MM.1S (cell line): ENCODE data around the gene VEPH1.

Experiments used
- DNase-seq: peaks from one replicate; pipeline ENCODE4 v3.0.0-alpha.2; 2015
- H2AFZ ChIP-seq: fragments of 300-600 bp; sonication (generic); 2 replicates; pipeline ENCODE4 v1.6.0; 2016; ENCODE audit warnings: antibody characterized with exemption, low read length
- H3F3A ChIP-seq: fragments of 300-600 bp; sonication (generic); 2 replicates; pipeline ENCODE4 v1.6.1; 2016; ENCODE audit warnings: mild to moderate bottlenecking, antibody characterized with exemption, low read length, moderate library complexity, mixed read lengths; ENCODE audit not compliant: insufficient read depth
- H3K27ac ChIP-seq: fragments of 300-600 bp; sonication (generic); 2 replicates; pipeline ENCODE4 v1.5.1; 2016; ENCODE audit warnings: mild to moderate bottlenecking, low read length
- H3K27me3 ChIP-seq: fragments of 300-600 bp; sonication (generic); replicated peaks from 2 replicates; pipeline ENCODE4 v1.6.0; 2016; ENCODE audit warnings: low read length; ENCODE audit not compliant: insufficient read depth
- H3K36me3 ChIP-seq: fragments of 300-600 bp; sonication (generic); replicated peaks from 2 replicates; pipeline ENCODE4 v1.6.1; 2016; ENCODE audit warnings: mild to moderate bottlenecking, low read length, mixed read lengths; ENCODE audit not compliant: insufficient read depth
- H3K4me1 ChIP-seq: fragments of 300-600 bp; sonication (generic); 2 replicates; pipeline ENCODE4 v1.6.1; 2016; ENCODE audit warnings: low read length, mixed read lengths
- H3K4me2 ChIP-seq: fragments of 300-600 bp; sonication (generic); 2 replicates; pipeline ENCODE4 v1.6.0; 2016; ENCODE audit warnings: low read depth, low read length
- H3K4me3 ChIP-seq: fragments of 300-600 bp; sonication (generic); 2 replicates; pipeline ENCODE4 v1.5.1; 2016; ENCODE audit warnings: low read length, mixed read lengths
- H3K79me2 ChIP-seq: fragments of 300-600 bp; sonication (generic); 2 replicates; pipeline ENCODE4 v1.6.1; 2016; ENCODE audit warnings: mixed run types, low read length, mixed read lengths
- H3K9ac ChIP-seq: fragments of 300-600 bp; sonication (generic); 2 replicates; pipeline ENCODE4 v1.6.1; 2016; ENCODE audit warnings: low read length, mixed read lengths
- H3K9me2 ChIP-seq: fragments of 300-600 bp; sonication (generic); replicated peaks from 2 replicates; pipeline ENCODE4 v1.6.1; 2016; ENCODE audit warnings: mild to moderate bottlenecking, low read length, mixed read lengths; ENCODE audit not compliant: insufficient read depth
- H3K9me3 ChIP-seq: fragments of 300-600 bp; sonication (generic); replicated peaks from 2 replicates; pipeline ENCODE4 v1.6.1; 2016; ENCODE audit warnings: mild to moderate bottlenecking, low read length, mixed read lengths; ENCODE audit not compliant: insufficient read depth
- H4K20me1 ChIP-seq: fragments of 300-600 bp; sonication (generic); 2 replicates; pipeline ENCODE4 v1.6.1; 2016; ENCODE audit warnings: mild to moderate bottlenecking, low read length, moderate library complexity, mixed read lengths; ENCODE audit not compliant: insufficient read depth
- CTCF ChIP-seq: fragments of 300-600 bp; sonication (generic); IDR thresholded peaks from 2 replicates; pipeline ENCODE4 v1.5.1; 2016; ENCODE audit warnings: antibody characterized with exemption, low read length, mixed read lengths
- EZH2 ChIP-seq: fragments of 300-600 bp; sonication (generic); optimal IDR thresholded peaks from 2 replicates; pipeline ENCODE3; 2017; ENCODE audit warnings: low read depth, mild to moderate bottlenecking, antibody characterized with exemption, low read length, mixed read lengths
- EZH2phosphoT487 ChIP-seq: fragments of 300-600 bp; sonication (generic); IDR thresholded peaks from 2 replicates; pipeline ENCODE4 v1.6.1; 2018; ENCODE audit warnings: antibody characterized with exemption, low read length

VEPH1 gene

DNA sequence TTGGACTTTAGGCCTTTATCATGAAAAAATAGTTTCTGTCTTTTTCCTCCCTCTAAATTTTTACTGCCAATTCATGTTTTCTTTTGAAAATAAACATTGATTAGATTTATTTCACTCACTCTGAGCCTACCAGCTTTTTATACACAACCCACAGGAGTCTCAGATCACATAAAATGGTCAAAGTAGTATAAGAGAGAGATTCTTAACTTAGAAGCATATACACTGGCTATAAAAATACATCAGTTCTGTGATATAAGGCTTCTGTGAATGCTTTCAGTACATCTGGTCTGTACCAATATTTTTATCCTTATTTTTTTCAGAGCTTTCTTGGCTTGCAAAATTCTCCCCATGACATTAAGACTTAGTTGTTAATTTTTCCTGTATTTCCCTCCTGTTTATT is 183.5 kb downstream of the VEPH1 start:
- no peaks in the 10 kb centered on the region for H3K36me3 ChIP-seq
- no peak overlapping the region for H3K4me3 ChIP-seq
- no peaks in the 10 kb centered on the region for H3F3A ChIP-seq
- H3K27ac ChIP-seq = no peak overlapping the region
- no peaks in the 10 kb centered on the region for H3K27me3 ChIP-seq
- no peaks in the 10 kb centered on the region for H3K79me2 ChIP-seq
- no peaks in the 10 kb centered on the region for H3K9me3 ChIP-seq
- no peak overlapping the region for H3K4me2 ChIP-seq
- TF ChIP-seq CTCF = no peak
- no peak for TF ChIP-seq EZH2phosphoT487
- TF ChIP-seq EZH2 = no peak
- H4K20me1 ChIP-seq = no peaks in the 10 kb centered on the region
- no peaks in the 10 kb centered on the region for H3K9me2 ChIP-seq
- DNase-seq = no peak
- H3K9ac ChIP-seq = no peak overlapping the region
- H3K4me1 ChIP-seq = no peaks in the 10 kb centered on the region
- no peak overlapping the region for H2AFZ ChIP-seq

- Histone ChIP-seq H4K20me1 (no peaks in the 10 kb centered on the region), H3K4me1 (no peaks in the 10 kb centered on the region), H3F3A (no peaks in the 10 kb centered on the region), H3K4me2 (no peak overlapping the region), H2AFZ (no peak overlapping the region), H3K27ac (no peak overlapping the region), H3K4me3 (no peak overlapping the region), H3K36me3 (no peaks in the 10 kb centered on the region), H3K9me3 (no peaks in the 10 kb centered on the region), H3K9ac (no peak overlapping the region), H3K27me3 (no peaks in the 10 kb centered on the region), H3K79me2 (no peaks in the 10 kb centered on the region), H3K9me2 (no peaks in the 10 kb centered on the region)
- no peak for DNase-seq
- no peak for TF ChIP-seq EZH2phosphoT487
- no peak for TF ChIP-seq CTCF
- TF ChIP-seq EZH2 = no peak
These were observed 184.5 kb downstream of the VEPH1 start for GRCh38 chr3:157318639-157319288.

GRCh38 chr3:157317895-157318294 is 185.3 kb downstream of the VEPH1 start:
- no peaks in the 10 kb centered on the region for H3K4me1 ChIP-seq
- no peak for DNase-seq

More at GRCh38 chr3:157317895-157318294, 185.3 kb downstream of the VEPH1 start:
- no peak for TF ChIP-seq EZH2
- no peak for TF ChIP-seq CTCF
- no peak for TF ChIP-seq EZH2phosphoT487
- H3K9me3 ChIP-seq = no peaks in the 10 kb centered on the region
- H3K79me2 ChIP-seq = no peaks in the 10 kb centered on the region
- no peaks in the 10 kb centered on the region for H4K20me1 ChIP-seq
- no peak overlapping the region for H3K27ac ChIP-seq
- H3K4me2 ChIP-seq = no peak overlapping the region
- H3K9ac ChIP-seq = no peak overlapping the region
- no peak overlapping the region for H2AFZ ChIP-seq
- H3F3A ChIP-seq = no peaks in the 10 kb centered on the region
- H3K27me3 ChIP-seq = no peaks in the 10 kb centered on the region
- H3K9me2 ChIP-seq = no peaks in the 10 kb centered on the region
- no peak overlapping the region for H3K4me3 ChIP-seq
- H3K36me3 ChIP-seq = no peaks in the 10 kb centered on the region
